Fibroblast of lung (primary cell): ENCODE measurements around the gene LUZP2.

Experiments used
- CTCF ChIP-seq, 2 donors: IDR thresholded peaks in 1 of 2; conservative IDR thresholded peaks in 1 of 2; 1 replicate in 1 of 2; 2 replicates in 1 of 2; pipeline ENCODE4 v1.5.1; 2011 to 2012; ENCODE audit warnings: low read length in 2 of 2, control low read depth in 1 of 2, inconsistent platforms in 1 of 2, low read depth in 1 of 2, mild to moderate bottlenecking in 1 of 2
- EZH2 ChIP-seq: IDR thresholded peaks from 2 replicates; pipeline ENCODE4 v1.5.1; 2012; ENCODE audit warnings: low read length, control low read depth, mild to moderate bottlenecking; ENCODE audit errors: missing control alignments

- no peak for TF ChIP-seq CTCF (conservative IDR thresholded peaks at IDR 0.05 in 1 of 2, IDR thresholded peaks at IDR 0.05 in 1 of 2; ENCODE audit: low read depth in 1 of 2, low read length in 2 of 2)
- TF ChIP-seq EZH2: no peak
Measured at GRCh38 chr11:24619900-24620299, 123.0 kb downstream of the LUZP2 start.
